Activated naive CD8-positive, alpha-beta T cell treated with anti-CD3 and anti-CD28 coated beads, Interleukin-2, amount 50 U/mL, for 24 hours (primary cell): Measurements from ENCODE around the gene AFMID.

Source experiments
- ATAC-seq: fragments of 150-1000 bp; cut with Tn5 transposase; one replicate; pipeline ENCODE4 v1.10.0; 2021
- DNase-seq: peaks from one replicate; pipeline ENCODE4 v3.0.0; 2021
- H3K27ac Mint-ChIP-seq: one replicate; pipeline ENCODE4 v1.8.0; 2021; ENCODE audit warnings: mild to moderate bottlenecking, mixed read lengths
- H3K27me3 Mint-ChIP-seq: one replicate; pipeline ENCODE4 v1.8.0; 2021; ENCODE audit warnings: mixed read lengths
- H3K36me3 Mint-ChIP-seq: one replicate; pipeline ENCODE4 v1.8.0; 2021; ENCODE audit warnings: low read depth, mixed read lengths
- H3K4me1 Mint-ChIP-seq: one replicate; pipeline ENCODE4 v1.8.0; 2021; ENCODE audit warnings: mixed read lengths
- H3K4me3 Mint-ChIP-seq: one replicate; pipeline ENCODE4 v1.8.0; 2021; ENCODE audit warnings: mild to moderate bottlenecking, moderate library complexity, mixed read lengths
- H3K9me3 Mint-ChIP-seq: one replicate; pipeline ENCODE4 v1.8.0; 2021; ENCODE audit warnings: mixed read lengths

The AFMID gene

GRCh38 chr17:78253946-78254672 lies 66.9 kb downstream of the AFMID start:
- Mint-ChIP-seq H3K9me3 (no peaks in the 10 kb centered on the region), H3K27ac (peak overlapping the region; percentile 73), H3K27me3 (no peaks in the 10 kb centered on the region), H3K36me3 (no peaks in the 10 kb centered on the region), H3K4me1 (peaks cover 43% of the 10 kb centered on the region), H3K4me3 (peak overlapping the region; percentile 77)
- peak; percentile 67 for ATAC-seq
- peak; percentile 86 for DNase-seq

GRCh38 chr17:78255029-78255656 lies 68.0 kb downstream of the AFMID start:
- Mint-ChIP-seq H3K4me3 (peak overlapping the region; percentile 77), H3K27ac (no peak overlapping the region), H3K4me1 (peaks cover 48% of the 10 kb centered on the region), H3K9me3 (no peaks in the 10 kb centered on the region), H3K27me3 (no peaks in the 10 kb centered on the region), H3K36me3 (no peaks in the 10 kb centered on the region)
- DNase-seq = no peak
- ATAC-seq = no peak

GRCh38 chr17:78255953-78256706 lies 69.0 kb downstream of the AFMID start:
- Mint-ChIP-seq H3K9me3 (no peaks in the 10 kb centered on the region), H3K36me3 (no peaks in the 10 kb centered on the region), H3K4me1 (peaks cover 48% of the 10 kb centered on the region), H3K27ac (no peak overlapping the region), H3K4me3 (no peak overlapping the region), H3K27me3 (no peaks in the 10 kb centered on the region)
- ATAC-seq (no peak), DNase-seq (no peak)

- Mint-ChIP-seq H3K4me1 (peaks cover 40% of the 10 kb centered on the region), H3K36me3 (no peaks in the 10 kb centered on the region), H3K27ac (no peak overlapping the region), H3K27me3 (no peaks in the 10 kb centered on the region), H3K9me3 (no peaks in the 10 kb centered on the region), H3K4me3 (no peak overlapping the region)
- DNase-seq (no peak), ATAC-seq (no peak)
Measured at GRCh38 chr17:78256707-78257591, 69.8 kb downstream of the AFMID start.
